NCI-H2081 (cell line): ENCODE data around the gene NUDT7.
A peak's percentile ranks its signal among the peaks of the same experiment; 100 is the strongest.

Source experiments
- DNase-seq, 2 experiments: peaks; one replicate each; lab custom pipeline; 2025; lab: John Stamatoyannopoulos, UW

Gene NUDT7

GRCh38 chr16:77724174-77724573 lies 1.9 kb downstream of the NUDT7 start:
- DNase-seq, result no peak

GRCh38 chr16:77729951-77730350 lies 7.6 kb downstream of the NUDT7 start:
- DNase-seq, result no peak

GRCh38 chr16:77732241-77732946 lies 10.1 kb downstream of the NUDT7 start:
- DNase-seq, result no peak

DNA sequence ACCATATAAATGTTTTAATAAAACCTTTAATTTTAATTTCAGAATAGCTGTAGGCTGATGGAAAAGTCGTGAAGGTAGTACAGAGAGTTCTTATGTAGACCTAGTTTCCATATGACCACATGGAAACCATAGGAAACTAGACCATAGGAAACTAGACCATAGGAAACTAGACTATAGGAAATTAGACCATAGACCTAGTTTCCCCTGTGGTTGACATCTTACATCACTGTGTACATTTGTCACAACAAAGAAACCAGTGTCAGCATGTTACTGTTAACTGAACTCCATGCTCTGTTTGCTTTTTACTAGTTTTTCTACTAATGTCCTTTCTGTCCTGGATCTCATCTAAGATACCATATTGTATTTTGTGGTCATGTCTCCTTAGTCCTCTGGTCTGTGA lies 14.6 kb downstream of the NUDT7 start:
- no peak for DNase-seq

- DNase-seq, result no peak
Observed at GRCh38 chr16:77738706-77739558, 16.6 kb downstream of the NUDT7 start.

GRCh38 chr16:77739559-77739892 lies 17.2 kb downstream of the NUDT7 start:
- no peak for DNase-seq

DNA sequence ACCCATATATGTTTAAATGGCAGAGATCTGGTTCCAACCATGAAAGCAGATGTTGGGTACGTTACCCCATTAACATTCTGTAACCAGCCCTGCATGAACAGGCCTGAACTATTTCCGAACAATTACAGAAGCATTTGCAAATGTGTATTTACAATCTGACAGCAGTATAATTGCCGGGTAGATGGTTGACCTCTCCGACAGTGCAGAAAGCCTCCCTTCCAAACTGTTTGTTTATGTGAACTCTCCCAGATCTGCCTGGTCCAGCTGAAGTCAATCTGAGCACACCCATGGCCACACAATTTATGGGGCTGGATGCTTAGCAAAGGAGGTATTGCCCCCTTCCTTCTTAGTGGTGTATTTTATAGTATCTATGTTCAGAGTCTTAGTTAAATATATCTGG lies 21.8 kb downstream of the NUDT7 start:
- DNase-seq, result peak in 1 of 2 experiments; percentile 15

- DNase-seq, result no peak
Observed at GRCh38 chr16:77745972-77746371, 23.7 kb downstream of the NUDT7 start.

DNA sequence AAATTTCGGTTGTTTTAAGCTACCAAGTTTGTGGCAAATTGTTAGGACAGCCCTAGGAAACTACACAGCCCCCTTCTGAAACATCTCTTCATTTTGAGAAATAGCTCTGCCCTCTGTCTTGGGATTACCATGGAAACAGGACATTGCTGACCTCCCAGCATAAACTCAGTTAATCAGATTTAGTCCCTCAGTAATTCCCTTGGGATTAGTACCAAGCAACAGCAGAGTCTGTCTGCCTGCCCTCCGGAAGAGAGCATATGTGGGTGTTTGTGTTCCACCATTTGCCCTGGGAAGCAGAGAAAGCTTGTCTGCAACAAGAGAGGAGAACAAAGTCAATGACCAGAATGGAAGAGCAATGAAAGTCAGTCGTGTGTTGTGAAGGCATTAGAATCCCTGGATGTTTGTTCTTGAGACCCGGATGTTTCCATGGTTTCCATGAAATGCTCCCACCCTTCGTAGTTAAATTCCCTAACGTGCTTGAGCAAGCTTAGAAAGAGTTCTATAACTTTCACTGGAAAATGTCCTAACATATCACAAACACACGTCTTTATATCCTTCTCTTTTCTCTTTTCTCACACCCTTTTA lies 26.2 kb downstream of the NUDT7 start:
- DNase-seq, result no peak

- no peak for DNase-seq
Observed at GRCh38 chr16:77749415-77749814, 27.1 kb downstream of the NUDT7 start.

DNA sequence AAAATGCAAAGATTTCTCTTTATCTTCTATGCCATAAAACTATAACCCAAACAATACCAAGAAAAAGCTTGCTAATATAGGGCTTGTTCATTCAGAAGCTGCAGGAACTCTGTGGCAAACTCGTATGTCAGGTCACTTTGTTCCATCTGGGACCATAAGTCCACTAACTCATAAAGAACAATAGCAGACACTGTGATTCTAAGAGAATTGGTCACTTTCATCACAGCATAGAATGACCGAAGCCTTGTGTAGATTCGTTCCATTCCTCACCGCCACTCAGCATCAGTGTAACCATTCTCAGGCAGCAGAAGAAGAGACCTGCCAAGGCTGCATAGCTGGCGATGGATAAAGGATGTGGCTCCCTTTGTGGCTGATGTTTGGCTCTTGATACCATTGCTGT lies 35.7 kb downstream of the NUDT7 start:
- no peak for DNase-seq

DNA sequence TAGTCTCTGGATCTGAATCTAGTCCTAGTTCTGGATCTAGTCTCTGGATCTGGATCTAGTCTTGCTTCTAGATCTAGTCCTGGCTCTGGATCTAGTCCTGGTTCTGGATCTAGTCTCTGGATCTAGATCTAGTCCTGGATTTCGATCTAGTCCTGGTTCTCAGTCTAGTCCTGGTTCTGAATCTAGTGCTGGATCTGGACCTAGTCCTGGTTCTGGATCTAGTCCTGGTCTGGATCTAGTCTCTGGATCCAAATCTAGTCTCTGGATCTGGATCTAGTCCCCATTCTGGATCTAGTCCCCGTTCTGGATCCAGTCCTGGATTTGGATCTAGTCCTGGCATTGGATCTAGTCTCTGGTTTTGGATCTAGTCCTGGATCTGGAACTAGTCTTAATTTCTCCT lies 36.2 kb downstream of the NUDT7 start:
- DNase-seq, result no peak

- no peak for DNase-seq
Observed at GRCh38 chr16:77759201-77759600, 36.9 kb downstream of the NUDT7 start.

DNA sequence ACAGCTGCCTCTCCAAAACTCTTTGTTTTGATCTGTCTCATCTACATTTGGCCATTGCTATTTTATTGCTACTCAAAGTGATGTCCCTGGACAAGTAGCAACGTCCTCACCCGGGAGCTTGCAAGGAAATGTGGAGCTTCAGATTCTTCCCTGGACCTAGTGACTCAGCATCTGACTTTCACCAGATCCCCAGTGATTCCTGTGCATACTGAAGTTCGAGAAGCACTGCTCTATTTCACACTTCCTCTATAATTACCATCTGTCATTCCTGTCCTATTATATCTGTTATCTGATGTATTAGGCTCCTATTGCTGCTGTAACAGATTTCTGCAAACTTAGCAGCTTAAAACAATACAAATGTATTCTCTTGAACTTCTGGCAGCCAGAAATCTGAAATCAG lies 37.5 kb downstream of the NUDT7 start:
- DNase-seq, result no peak

DNA sequence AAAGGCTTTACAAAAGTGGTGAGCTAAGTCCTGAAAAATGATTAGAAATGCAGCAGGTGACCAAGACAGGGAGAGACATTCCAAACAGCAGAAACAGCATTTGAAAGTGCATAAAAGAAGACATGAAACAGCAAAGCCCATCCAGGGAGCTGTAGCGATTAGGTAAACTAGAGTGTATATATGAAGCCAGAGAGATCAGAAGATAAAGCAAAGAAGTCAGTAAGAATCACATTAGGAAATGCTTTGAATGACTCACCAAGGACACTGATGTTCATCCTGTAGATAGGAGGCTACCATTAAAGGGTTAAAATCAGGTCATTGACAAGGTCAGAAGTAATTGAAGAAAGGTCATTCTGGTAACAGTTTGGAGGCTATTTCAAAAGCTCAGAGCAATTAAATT lies 38.5 kb downstream of the NUDT7 start:
- DNase-seq, result no peak

- no peak for DNase-seq
Observed at GRCh38 chr16:77761204-77761603, 38.9 kb downstream of the NUDT7 start.

DNA sequence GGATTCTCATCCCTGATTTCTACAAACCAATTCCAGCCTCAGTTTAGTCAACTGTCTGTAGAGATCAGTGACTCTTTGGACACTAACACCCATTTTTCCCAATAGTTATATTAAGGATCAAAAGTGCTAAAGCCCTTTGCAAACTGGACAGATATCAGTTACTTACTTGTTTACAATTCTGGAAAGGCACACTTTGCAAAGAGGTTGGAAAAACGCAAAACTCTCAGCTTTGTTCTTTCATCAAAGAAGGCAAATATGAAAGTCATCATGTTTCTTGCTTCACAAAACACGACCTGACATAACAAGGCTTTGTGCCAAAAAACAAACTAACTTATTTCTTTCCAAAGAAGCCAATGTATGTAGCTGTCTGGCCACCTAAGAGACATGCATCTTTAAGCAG lies 39.9 kb downstream of the NUDT7 start:
- DNase-seq, result no peak

GRCh38 chr16:77763994-77764393 lies 41.7 kb downstream of the NUDT7 start:
- DNase-seq, result no peak

DNA sequence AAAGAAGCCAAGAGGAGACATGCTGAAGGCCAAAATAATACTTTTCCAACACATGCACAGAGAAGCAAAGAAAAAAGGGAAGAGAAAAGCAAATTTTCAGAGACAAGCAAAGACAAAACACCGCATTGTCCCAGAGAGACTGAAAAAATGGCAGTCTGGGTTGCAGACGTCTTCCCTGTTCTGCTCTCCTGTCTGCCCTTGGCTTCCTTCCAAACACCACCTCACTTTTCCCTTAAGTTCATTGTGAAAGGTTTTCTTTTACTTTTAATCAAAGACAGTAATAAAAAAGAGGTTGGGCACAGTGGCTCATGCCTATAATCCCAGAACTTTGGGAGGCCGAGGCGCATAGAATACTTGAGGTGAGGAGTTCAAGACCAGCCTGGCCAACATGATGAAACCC lies 44.9 kb downstream of the NUDT7 start:
- no peak for DNase-seq

- no peak for DNase-seq
Observed at GRCh38 chr16:77767826-77768225, 45.5 kb downstream of the NUDT7 start.

- no peak for DNase-seq
Observed at GRCh38 chr16:77775911-77776909, 53.9 kb downstream of the NUDT7 start.

DNA sequence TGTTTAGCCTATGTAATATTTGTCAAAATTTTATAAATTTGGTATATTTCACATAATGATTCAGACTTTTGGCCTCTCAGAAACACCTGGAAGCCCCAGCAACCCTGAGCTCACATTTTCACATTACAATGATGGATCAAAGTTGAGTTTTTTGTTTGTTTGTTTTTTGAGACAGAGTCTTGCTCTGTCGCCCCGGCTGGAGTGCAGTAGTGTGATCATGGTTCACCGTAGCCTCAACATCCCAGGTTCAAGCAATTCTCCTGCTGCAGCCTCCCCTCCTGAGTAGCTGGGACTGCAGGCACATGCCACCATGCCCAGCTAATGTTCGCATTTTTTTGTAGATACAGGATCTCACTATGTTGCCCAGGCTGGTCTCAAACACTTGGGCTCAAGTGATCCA lies 55.4 kb downstream of the NUDT7 start:
- DNase-seq, result no peak
